Fibroblast of pulmonary artery (primary cell): Measurements from ENCODE around the gene LTBP2.
A peak's percentile ranks its signal among the peaks of the same experiment; 100 is the strongest.

Source experiments
- DNase-seq: peaks from one replicate; pipeline ENCODE4 v3.0.0-alpha.2; 2010; ENCODE audit warnings: low read depth
- H3K4me3 ChIP-seq: replicated peaks from 2 replicates; pipeline ENCODE4 v1.5.1; 2011; ENCODE audit warnings: low read depth, mild to moderate bottlenecking, control low read depth, low read length, moderate library complexity
- TF ChIP-seq, protein P1 (sequence below): IDR thresholded peaks from 2 replicates; pipeline ENCODE4 v1.5.1; 2011; ENCODE audit warnings: mild to moderate bottlenecking, control low read depth, low read length, inconsistent platforms; ENCODE audit errors: missing control alignments

LTBP2 gene

GRCh38 chr14:74568911-74569310 lies 43.1 kb downstream of the LTBP2 start:
- H3K4me3 ChIP-seq: no peak overlapping the region
- peak; percentile 58 for DNase-seq
- TF ChIP-seq, protein P1, sequence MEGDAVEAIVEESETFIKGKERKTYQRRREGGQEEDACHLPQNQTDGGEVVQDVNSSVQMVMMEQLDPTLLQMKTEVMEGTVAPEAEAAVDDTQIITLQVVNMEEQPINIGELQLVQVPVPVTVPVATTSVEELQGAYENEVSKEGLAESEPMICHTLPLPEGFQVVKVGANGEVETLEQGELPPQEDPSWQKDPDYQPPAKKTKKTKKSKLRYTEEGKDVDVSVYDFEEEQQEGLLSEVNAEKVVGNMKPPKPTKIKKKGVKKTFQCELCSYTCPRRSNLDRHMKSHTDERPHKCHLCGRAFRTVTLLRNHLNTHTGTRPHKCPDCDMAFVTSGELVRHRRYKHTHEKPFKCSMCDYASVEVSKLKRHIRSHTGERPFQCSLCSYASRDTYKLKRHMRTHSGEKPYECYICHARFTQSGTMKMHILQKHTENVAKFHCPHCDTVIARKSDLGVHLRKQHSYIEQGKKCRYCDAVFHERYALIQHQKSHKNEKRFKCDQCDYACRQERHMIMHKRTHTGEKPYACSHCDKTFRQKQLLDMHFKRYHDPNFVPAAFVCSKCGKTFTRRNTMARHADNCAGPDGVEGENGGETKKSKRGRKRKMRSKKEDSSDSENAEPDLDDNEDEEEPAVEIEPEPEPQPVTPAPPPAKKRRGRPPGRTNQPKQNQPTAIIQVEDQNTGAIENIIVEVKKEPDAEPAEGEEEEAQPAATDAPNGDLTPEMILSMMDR: no peak

DNA sequence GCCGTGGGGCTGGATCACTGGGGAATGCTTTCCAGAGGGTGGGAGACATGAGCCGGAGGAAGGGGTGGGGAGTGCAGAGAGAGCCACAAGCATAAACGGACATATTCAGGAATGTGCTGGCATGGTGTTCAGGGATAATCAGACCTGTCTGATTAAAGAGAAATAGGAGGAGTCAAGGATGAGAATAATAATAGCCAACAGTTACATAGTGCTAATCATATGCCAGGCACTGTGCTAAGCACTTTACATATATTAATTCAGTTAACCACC lies 43.7 kb downstream of the LTBP2 start:
- DNase-seq: no peak
- TF ChIP-seq, protein P1: no peak

GRCh38 chr14:74567646-74568379 lies 44.2 kb downstream of the LTBP2 start:
- no peak overlapping the region for H3K4me3 ChIP-seq
- DNase-seq: no peak
- TF ChIP-seq, protein P1: no peak

More for the DNA sequence above, 43.7 kb downstream of the LTBP2 start:
- no peak overlapping the region for H3K4me3 ChIP-seq

- no peak for DNase-seq
- no peak overlapping the region for H3K4me3 ChIP-seq
- TF ChIP-seq, protein P1: no peak
These were observed 44.8 kb downstream of the LTBP2 start for GRCh38 chr14:74567219-74567618.

DNA sequence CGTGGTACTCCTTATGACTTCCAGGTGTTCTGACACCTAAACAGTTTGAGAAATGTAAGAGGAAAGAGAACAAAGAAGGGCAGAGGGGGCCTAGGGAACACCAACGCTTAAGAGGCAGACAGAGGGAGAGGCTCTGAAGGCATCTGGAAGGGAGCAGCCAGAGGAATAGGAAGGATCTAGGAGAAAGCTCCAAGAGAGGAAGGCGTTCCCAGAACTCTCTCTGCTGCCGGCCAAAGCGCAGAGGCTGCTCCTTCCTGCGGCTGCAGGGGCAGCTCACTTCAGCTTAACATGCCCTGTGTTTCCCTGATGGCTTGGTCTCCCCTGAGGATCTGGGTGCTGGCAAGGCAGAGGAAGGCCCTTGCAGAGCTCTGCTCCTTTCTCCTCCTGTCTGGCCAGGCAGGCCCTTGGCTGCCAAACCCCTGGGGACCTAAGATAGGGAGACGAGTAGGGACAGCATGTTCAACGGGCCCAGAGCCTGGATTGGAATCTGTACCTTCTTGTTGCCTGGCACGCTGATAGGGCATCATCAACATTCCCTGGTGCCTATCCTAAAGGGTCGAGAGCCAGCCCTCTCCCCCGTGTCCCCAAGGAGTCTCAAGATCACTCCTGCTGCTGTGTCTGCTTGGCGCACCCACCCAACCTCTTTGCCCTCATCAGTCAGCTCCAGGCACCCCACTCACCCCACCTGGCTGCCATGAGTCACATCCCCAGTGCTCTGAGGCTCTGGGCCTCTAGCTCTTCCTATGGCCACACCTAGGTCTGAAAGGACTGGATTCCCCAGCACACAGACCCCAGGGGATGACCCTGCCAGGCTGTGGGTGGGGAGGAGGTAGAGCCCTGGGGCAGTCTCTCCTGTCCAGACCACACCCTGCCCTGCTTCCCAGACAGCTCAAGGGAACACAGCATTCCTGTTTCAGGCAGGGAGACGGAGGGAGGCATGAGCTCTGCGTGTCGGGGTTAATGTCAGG lies 45.6 kb downstream of the LTBP2 start:
- TF ChIP-seq, protein P1: no peak
- no peak overlapping the region for H3K4me3 ChIP-seq
- no peak for DNase-seq

- TF ChIP-seq, protein P1: no peak
- no peak overlapping the region for H3K4me3 ChIP-seq
These were observed 48.4 kb downstream of the LTBP2 start for GRCh38 chr14:74563586-74564159.

More at GRCh38 chr14:74563586-74564159, 48.4 kb downstream of the LTBP2 start:
- DNase-seq: no peak
